ENCODE results near the gene NEDD9. TPM values are rescaled to one million over a fixed set of nuclear protein-coding genes. Genes with fewer than 3 reads are reported as not detected.
A peak's percentile ranks its signal among the peaks of the same experiment; 100 is the strongest.

Gene NEDD9
- total and polyA plus RNA-seq, 2 of the 4 experiments (the other 2 are of a cell fraction), result 7.6 to 16.5 TPM

GRCh38 chr6:11221623-11222384, 10.7 kb downstream of the NEDD9 start:
- no peak overlapping the region for H4K5ac ChIP-seq (ENCODE audit: low read depth, low read length)
- 60% methylated on average over 1 of the region's 3 CpGs; no CpG with 5 or more reads in 1 of the 2 experiments for WGBS, 2 experiments (ENCODE audit: extremely low coverage in 2 of 2, insufficient read length in 1 of 2)
- H2BK5ac ChIP-seq (ENCODE audit: low read depth, low read length, poor library complexity, severe bottlenecking), result no peak overlapping the region
- no peak overlapping the region; the same call in 1 of the 2 replicates for H3K23ac ChIP-seq (ENCODE audit: low read depth, low read length)
- H2AK9ac ChIP-seq (replicated peaks; ENCODE audit: low read depth, low read length, poor library complexity), result no peak overlapping the region
- H3K4ac ChIP-seq (ENCODE audit: low read depth, low read length), result no peak overlapping the region; the same call in 1 of the 2 replicates
- H4K91ac ChIP-seq (ENCODE audit: insufficient read depth, low read depth, low read length), result no peak overlapping the region
- H2AFZ ChIP-seq (replicated peaks; ENCODE audit: low read length, poor library complexity), result no peak overlapping the region
- intact Hi-C loops (cut with micrococcal nuclease), result no loop called here
- dilution Hi-C loops (cut with HindIII; ENCODE audit: low sequenced_read_pairs, unreplicated experiment), result no loop called here
- ChIA-PET CTCF (no interaction called here), POLR2A (ENCODE audit: unreplicated experiment) (interaction anchor here (0.6 kb wide), 1 partner anchor 280 kb away, joined by 3 read pairs; no protein-coding TSS in a partner anchor)
- H3K27me3 ChIP-seq (ENCODE audit: control insufficient read depth, insufficient read depth, low read length), result no peaks in the 10 kb centered on the region
- no peak overlapping the region for H3K9ac ChIP-seq (ENCODE audit: low read depth, low read length)
- ATAC-seq (ENCODE audit: low read depth), result no peak
- H2BK15ac ChIP-seq (ENCODE audit: low read depth, low read length), result no peak overlapping the region
- no TSS peak for BruUV-seq (replicated peaks)
- no peak overlapping the region for H3K27ac ChIP-seq (ENCODE audit: insufficient read depth, low read length)
- no peak overlapping the region for H3K4me2 ChIP-seq (ENCODE audit: low read depth, low read length)
- peaks cover 14% of the 10 kb centered on the region for H3K4me1 ChIP-seq (ENCODE audit: control insufficient read depth, insufficient read depth, low read length)
- H3K36me3 ChIP-seq (ENCODE audit: control insufficient read depth, insufficient read depth, low read length), result peaks cover 6% of the 10 kb centered on the region
- H2AK5ac ChIP-seq (ENCODE audit: low read depth, low read length), result no peak overlapping the region
- H3K56ac ChIP-seq (ENCODE audit: extremely low read depth, insufficient read depth, low read length), result no peak overlapping the region
- H3K9me1 ChIP-seq (ENCODE audit: insufficient read depth, low read length), result peaks cover 18% of the 10 kb centered on the region
- H3K4me3 ChIP-seq (ENCODE audit: insufficient read depth, low read depth, low read length), result no peak overlapping the region
- no peak overlapping the region for H2BK120ac ChIP-seq (ENCODE audit: low read depth, low read length)
- H2BK20ac ChIP-seq (ENCODE audit: low read depth, low read length), result no peak overlapping the region
- DNase-seq, result no peak
- peaks cover 34% of the 10 kb centered on the region for H4K20me1 ChIP-seq (ENCODE audit: insufficient read depth, low read length)
- in situ Hi-C loops (cut with MboI; ENCODE audit: low sequenced_read_pairs), result no loop called here
- peaks cover 27 to 84% of the 10 kb centered on the region in 2 experiments; a peak in 3 of 4 replicates for H3K79me1 ChIP-seq (ENCODE audit: low read depth in 1 of 2, low read length in 2 of 2)
- H3K18ac ChIP-seq (ENCODE audit: low read depth, low read length), result no peak overlapping the region
- H3K14ac ChIP-seq (replicated peaks; ENCODE audit: low read depth, low read length), result peak overlapping the region; percentile 12; the same call in 1 of the 2 replicates
- H3K9me3 ChIP-seq (ENCODE audit: control insufficient read depth, insufficient read depth, low read length), result no peaks in the 10 kb centered on the region
- H4K8ac ChIP-seq (ENCODE audit: low read depth in 2 of 2, low read length in 2 of 2), result no peak overlapping the region
- TF ChIP-seq MAFK (IDR thresholded peaks at IDR 0.05; ENCODE audit: low read depth, low read length) (no peak), CTCF (conservative IDR thresholded peaks at IDR 0.05; ENCODE audit: low read depth, low read length) (no peak), ELK1 (IDR thresholded peaks at IDR 0.05; ENCODE audit: borderline replicate concordance, low read depth, low read length) (no peak), RAD21 (IDR thresholded peaks at IDR 0.05; ENCODE audit: low read length) (no peak), RCOR1 (IDR thresholded peaks at IDR 0.05; ENCODE audit: insufficient replicate concordance, low read length) (no peak), POLR2A (IDR thresholded peaks at IDR 0.05; ENCODE audit: low read depth, low read length) (no peak), CHD1 (IDR thresholded peaks at IDR 0.05; ENCODE audit: low read depth, low read length) (no peak), MXI1 (IDR thresholded peaks at IDR 0.05; ENCODE audit: borderline replicate concordance, low read depth, low read length) (no peak), SMC3 (IDR thresholded peaks at IDR 0.05; ENCODE audit: low read depth, low read length) (no peak), CEBPB (IDR thresholded peaks at IDR 0.05; ENCODE audit: low read depth, low read length) (no peak), NFE2L2 (IDR thresholded peaks at IDR 0.05; ENCODE audit: low read depth, low read length) (no peak), FOS (IDR thresholded peaks at IDR 0.05; ENCODE audit: low read depth, low read length) (no peak), MAZ (IDR thresholded peaks at IDR 0.05; ENCODE audit: borderline replicate concordance, low read depth, low read length) (no peak), BHLHE40 (IDR thresholded peaks at IDR 0.05; ENCODE audit: low read depth, low read length) (no peak), USF2 (IDR thresholded peaks at IDR 0.05; ENCODE audit: low read depth, low read length) (no peak)

Data from IMR-90 (cell line).